Coronary artery (tissue), 2 donors: ENCODE measurements around the gene ZNF488.

Experiments used
- DNase-seq: peaks from one replicate; pipeline ENCODE4 v3.0.0-alpha.2; 2017; ENCODE audit warnings: low spot score
- H3K27ac ChIP-seq, 2 donors: fragments of 200-600 bp; sonication (generic); one replicate each; pipeline ENCODE4 v1.5.1; 2016 to 2019
- H3K4me3 ChIP-seq: fragments of 200-600 bp; sonication (generic); 2 replicates; pipeline ENCODE4 v1.5.1; 2016; ENCODE audit warnings: mild to moderate bottlenecking, moderate library complexity
- TF ChIP-seq, protein P1 (sequence below): fragments of 200-600 bp; sonication (generic); IDR thresholded peaks from one replicate; pipeline ENCODE4 v1.5.1; 2019; ENCODE audit warnings: antibody characterized with exemption

The ZNF488 gene

DNA sequence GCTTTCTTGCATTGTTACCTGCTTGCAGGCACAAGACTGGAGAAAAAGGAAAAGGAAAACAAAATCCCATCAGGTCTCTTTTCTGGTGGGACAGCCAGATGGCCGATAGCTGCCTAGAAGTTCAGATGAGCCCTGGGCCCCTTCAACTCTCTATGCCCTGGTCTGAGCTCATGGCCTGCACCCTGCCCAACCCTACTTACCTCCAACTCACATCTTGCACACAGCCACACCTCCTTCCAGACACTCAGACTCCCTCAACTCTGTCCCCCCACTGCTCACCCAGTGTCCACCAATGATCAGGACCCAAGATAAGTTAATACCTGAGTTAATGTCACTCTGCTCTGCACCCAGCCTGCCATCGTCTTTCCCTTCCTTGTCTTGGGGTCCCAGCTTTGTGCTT is 25.0 kb downstream of the ZNF488 start:
- Histone ChIP-seq H3K4me3 (no peak overlapping the region), H3K27ac (no peak overlapping the region)
- TF ChIP-seq, protein P1, sequence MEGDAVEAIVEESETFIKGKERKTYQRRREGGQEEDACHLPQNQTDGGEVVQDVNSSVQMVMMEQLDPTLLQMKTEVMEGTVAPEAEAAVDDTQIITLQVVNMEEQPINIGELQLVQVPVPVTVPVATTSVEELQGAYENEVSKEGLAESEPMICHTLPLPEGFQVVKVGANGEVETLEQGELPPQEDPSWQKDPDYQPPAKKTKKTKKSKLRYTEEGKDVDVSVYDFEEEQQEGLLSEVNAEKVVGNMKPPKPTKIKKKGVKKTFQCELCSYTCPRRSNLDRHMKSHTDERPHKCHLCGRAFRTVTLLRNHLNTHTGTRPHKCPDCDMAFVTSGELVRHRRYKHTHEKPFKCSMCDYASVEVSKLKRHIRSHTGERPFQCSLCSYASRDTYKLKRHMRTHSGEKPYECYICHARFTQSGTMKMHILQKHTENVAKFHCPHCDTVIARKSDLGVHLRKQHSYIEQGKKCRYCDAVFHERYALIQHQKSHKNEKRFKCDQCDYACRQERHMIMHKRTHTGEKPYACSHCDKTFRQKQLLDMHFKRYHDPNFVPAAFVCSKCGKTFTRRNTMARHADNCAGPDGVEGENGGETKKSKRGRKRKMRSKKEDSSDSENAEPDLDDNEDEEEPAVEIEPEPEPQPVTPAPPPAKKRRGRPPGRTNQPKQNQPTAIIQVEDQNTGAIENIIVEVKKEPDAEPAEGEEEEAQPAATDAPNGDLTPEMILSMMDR = no peak
- DNase-seq = peak; percentile 50

DNA sequence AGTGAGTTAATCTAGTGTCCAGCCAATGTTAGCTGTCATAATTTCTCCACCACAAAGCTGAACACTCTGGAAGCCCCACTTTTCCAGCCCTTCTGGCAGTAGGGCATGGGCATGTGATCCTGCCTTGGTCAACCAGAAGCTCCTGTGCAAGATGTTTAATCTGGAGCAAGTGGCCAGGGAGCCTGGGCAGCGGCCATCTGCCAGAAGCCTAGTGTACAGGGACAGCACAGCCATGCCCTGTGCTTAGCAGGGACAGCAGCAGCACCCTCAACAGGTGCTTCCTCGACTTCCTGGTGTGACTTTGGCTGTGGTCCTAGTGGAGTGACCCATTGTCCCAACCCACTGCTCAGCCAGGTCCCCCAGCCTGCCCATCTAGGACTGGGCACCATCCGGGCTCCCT is 25.6 kb downstream of the ZNF488 start:
- TF ChIP-seq, protein P1 = no peak
- H3K4me3 ChIP-seq = no peak overlapping the region
- H3K27ac ChIP-seq = no peak overlapping the region
- peak; percentile 52 for DNase-seq

GRCh38 chr10:47357911-47358310 is 26.2 kb downstream of the ZNF488 start:
- no peak overlapping the region for H3K27ac ChIP-seq
- peak; percentile 59 for DNase-seq
- TF ChIP-seq, protein P1 = no peak
- H3K4me3 ChIP-seq = no peak overlapping the region

DNA sequence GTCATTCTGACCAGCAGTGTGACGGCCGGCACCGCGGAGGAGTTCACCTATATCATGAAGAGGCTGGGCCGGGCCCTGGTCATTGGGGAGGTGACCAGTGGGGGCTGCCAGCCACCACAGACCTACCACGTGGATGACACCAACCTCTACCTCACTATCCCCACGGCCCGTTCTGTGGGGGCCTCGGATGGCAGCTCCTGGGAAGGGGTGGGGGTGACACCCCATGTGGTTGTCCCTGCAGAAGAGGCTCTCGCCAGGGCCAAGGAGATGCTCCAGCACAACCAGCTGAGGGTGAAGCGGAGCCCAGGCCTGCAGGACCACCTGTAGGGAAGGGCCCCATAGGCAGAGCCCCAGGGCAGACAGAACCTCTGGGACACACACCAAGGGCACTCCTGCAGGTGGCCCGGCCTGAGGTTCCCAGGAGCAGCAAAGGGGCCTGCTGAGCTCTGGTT is 26.9 kb downstream of the ZNF488 start:
- H3K27ac ChIP-seq = no peak overlapping the region
- H3K4me3 ChIP-seq = no peak overlapping the region
- TF ChIP-seq, protein P1 = no peak
- DNase-seq = no peak

DNA sequence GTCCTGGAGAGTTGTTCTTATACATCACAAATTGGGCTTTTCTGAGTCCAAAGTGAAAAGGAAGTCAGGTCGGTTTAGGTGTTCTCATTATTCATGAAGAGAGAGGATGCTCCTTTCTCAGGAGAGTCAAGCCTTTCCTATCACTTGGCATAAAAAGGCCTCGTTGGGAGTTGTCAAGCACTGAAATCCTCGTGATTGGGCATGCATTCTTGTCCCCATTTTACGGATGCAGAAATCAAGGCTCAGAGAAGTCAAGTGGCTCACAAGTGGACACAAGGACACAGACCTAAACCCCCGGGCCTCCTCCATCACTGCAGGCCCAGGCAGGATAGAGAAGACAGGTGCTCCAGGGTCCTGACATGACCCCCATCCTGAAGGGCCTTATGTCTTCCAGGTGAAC is 27.4 kb downstream of the ZNF488 start:
- TF ChIP-seq, protein P1 = no peak
- H3K27ac ChIP-seq = no peak overlapping the region
- no peak overlapping the region for H3K4me3 ChIP-seq
- DNase-seq = no peak

DNA sequence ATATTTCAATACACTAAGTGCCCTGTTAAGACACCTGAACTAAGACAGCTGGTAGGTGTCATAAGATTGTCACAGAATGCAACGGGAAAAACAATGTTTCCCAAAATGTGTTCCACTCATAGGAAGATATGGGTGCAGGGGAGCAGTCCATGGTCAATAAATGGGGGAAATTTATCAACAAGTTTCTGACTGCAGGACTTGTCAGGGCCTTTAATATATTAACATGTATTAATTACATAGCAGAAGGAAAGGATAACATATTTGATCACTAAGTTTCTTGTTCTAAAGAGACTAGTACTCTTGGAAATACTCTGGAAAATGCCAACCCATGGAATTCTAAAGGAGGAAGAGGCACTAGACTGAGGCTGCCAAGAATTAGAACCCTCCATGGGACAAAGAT is 29.2 kb downstream of the ZNF488 start:
- Histone ChIP-seq H3K4me3 (no peak overlapping the region), H3K27ac (no peak overlapping the region)
- no peak for DNase-seq
- TF ChIP-seq, protein P1 = no peak

DNA sequence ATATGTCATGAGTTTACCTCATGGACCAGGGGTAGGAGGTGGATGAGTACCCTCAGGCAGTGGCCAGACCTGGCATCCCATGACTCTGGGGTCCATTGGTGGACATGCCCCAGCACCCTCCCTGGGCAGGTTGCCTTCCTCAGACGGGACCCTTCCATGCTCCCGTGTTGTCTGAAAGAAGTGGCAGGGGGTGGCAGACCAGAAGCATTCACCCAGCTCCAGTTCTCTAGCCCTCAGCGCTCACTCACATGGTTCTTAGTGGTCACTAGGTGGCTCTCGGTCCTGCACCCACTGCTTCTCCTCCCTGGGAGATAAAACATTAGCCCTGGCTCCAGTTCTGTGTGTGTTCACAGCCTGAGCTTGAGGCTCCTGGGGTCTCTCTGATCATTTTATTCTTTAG is 29.9 kb downstream of the ZNF488 start:
- no peak overlapping the region for H3K4me3 ChIP-seq
- no peak overlapping the region for H3K27ac ChIP-seq
- TF ChIP-seq, protein P1 = no peak
- DNase-seq = no peak
